Duodenal mucosa (tissue), 2 donors: Measurements from ENCODE around the gene CKB.
A peak's percentile ranks its signal among the peaks of the same experiment; 100 is the strongest.

Source experiments
- H3K27ac ChIP-seq: one replicate; pipeline ENCODE4 v1.7.0; 2013; ENCODE audit warnings: low read depth, low read length
- H3K27me3 ChIP-seq, 2 donors: one replicate each; pipeline ENCODE4 v1.7.0; 2013; ENCODE audit warnings: low read length in 2 of 2, control low read depth in 1 of 2; ENCODE audit not compliant: insufficient read depth in 2 of 2, control insufficient read depth in 1 of 2
- H3K36me3 ChIP-seq, 2 donors: one replicate each; pipeline ENCODE4 v1.7.0; 2013; ENCODE audit warnings: low read length in 2 of 2, control low read depth in 1 of 2; ENCODE audit not compliant: insufficient read depth in 2 of 2, control insufficient read depth in 1 of 2
- H3K4me1 ChIP-seq, 2 donors: one replicate each; pipeline ENCODE4 v1.7.0; 2013; ENCODE audit warnings: low read length in 2 of 2, control low read depth in 1 of 2; ENCODE audit not compliant: insufficient read depth in 2 of 2, control insufficient read depth in 1 of 2
- H3K4me3 ChIP-seq, 2 donors: one replicate each; pipeline ENCODE4 v1.7.0; 2013; ENCODE audit warnings: low read length in 2 of 2, low read depth in 1 of 2
- H3K9ac ChIP-seq, 2 donors: one replicate each; pipeline ENCODE4 v1.7.0; 2013; ENCODE audit warnings: low read length in 2 of 2, low read depth in 1 of 2
- H3K9me3 ChIP-seq, 2 donors: one replicate each; pipeline ENCODE4 v1.7.0; 2013; ENCODE audit warnings: low read length in 2 of 2, control low read depth in 1 of 2; ENCODE audit not compliant: control insufficient read depth in 1 of 2

CKB gene

DNA sequence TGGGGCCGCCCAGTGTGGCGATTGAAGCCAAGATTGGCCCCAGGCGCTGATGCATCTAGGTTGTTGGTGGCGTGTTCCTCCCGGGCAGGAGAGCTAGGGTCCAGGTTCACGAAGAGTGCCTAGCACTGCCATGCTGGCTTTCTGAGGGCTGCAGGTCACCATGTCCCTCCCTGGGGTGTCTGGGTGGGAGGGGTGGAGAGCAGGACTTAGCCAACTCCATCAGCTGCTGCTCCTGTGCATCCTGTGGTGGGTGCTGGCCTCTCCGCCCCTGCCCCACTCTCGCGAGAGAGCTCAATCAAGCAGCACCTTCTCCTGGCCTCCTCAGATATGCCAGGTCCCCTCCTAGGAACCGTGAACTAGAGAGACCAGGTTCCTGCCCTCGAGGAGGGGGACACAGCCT, 8.2 kb upstream of the CKB start:
- no peak overlapping the region for H3K27ac ChIP-seq
- H3K36me3 ChIP-seq, result peaks cover 0 to 18% of the 10 kb centered on the region in 2 donors
- no peaks in the 10 kb centered on the region for H3K9me3 ChIP-seq
- H3K4me1 ChIP-seq, result peaks cover 34 to 39% of the 10 kb centered on the region in 2 donors
- no peaks in the 10 kb centered on the region for H3K27me3 ChIP-seq
- no peak overlapping the region for H3K4me3 ChIP-seq
- no peak overlapping the region for H3K9ac ChIP-seq

DNA sequence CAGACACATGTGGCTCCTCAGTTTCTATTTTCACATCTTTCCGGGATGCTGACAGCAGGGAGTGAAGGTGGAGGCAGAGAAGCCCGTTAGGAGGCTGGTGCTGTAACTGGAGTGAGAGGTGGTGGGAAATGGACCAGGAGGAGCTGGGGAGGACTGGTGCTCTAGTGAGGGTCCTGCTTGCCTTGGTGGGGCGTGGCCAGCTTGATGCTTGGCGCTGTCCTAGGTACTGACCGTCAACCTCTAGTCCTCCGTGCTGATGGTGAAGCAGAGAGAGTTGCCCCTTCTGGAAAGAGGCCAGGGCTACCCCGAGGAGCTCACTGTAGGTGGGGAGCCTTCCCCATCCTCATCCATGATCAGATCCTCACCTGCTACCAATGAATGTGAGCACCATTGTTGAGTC, 7.8 kb upstream of the CKB start:
- H3K27me3 ChIP-seq, result no peaks in the 10 kb centered on the region
- H3K36me3 ChIP-seq, result peaks cover 0 to 18% of the 10 kb centered on the region in 2 donors
- peak overlapping the region in 1 of 2 donors; percentile 72 for H3K9ac ChIP-seq
- H3K27ac ChIP-seq, result no peak overlapping the region
- peak overlapping the region; percentile 93 to 96 for H3K4me3 ChIP-seq
- no peaks in the 10 kb centered on the region for H3K9me3 ChIP-seq
- peaks cover 35 to 39% of the 10 kb centered on the region in 2 donors for H3K4me1 ChIP-seq

DNA sequence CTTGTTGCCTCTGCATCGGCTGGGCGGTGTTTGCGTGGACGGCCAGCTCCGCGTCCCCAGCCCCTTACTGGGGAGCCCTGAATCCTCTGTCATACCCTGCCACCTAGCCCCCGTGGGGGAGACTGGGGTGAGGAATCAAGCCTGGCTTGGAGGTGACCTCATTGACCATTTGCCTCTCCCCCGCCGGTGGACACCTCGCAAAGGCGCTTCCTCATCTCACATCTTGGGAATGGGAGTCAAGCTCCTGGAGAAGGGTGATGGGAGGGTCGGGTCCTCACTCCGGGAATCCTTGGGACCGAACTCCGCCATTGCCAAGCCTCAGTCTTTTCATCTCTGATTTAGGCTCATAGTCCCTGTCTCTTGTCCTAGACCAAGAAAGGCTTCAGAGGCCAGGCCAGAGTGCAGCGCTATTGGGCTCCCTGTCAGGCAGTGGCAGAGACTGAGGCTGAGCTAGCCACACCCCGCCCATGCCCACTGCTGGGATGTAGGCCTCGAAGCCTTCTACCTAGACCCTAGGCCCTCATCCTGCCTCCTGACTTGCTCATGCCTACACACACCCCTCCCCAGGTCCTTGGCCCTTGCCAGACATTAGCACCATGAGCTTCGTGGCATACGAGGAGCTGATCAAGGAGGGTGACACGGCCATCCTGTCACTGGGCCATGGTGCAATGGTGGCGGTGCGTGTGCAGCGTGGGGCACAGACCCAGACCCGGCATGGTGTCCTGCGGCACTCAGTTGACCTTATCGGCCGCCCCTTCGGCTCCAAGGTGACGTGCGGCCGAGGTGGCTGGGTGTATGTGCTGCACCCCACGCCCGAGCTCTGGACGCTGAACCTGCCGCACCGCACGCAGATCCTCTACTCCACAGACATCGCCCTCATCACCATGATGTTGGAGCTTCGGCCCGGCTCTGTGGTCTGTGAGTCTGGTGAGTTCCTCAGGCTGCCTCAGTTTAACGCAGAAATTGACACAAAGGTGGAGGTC, 7.0 kb upstream of the CKB start:
- Histone ChIP-seq H3K27ac (no peak overlapping the region), H3K27me3 (no peaks in the 10 kb centered on the region), H3K36me3 (peaks cover 0 to 12% of the 10 kb centered on the region in 2 donors), H3K4me1 (peaks cover 39% of the 10 kb centered on the region in 2 donors), H3K9ac (peak overlapping the region; percentile 33 to 72), H3K9me3 (no peaks in the 10 kb centered on the region), H3K4me3 (peak overlapping the region; percentile 93 to 96)

DNA sequence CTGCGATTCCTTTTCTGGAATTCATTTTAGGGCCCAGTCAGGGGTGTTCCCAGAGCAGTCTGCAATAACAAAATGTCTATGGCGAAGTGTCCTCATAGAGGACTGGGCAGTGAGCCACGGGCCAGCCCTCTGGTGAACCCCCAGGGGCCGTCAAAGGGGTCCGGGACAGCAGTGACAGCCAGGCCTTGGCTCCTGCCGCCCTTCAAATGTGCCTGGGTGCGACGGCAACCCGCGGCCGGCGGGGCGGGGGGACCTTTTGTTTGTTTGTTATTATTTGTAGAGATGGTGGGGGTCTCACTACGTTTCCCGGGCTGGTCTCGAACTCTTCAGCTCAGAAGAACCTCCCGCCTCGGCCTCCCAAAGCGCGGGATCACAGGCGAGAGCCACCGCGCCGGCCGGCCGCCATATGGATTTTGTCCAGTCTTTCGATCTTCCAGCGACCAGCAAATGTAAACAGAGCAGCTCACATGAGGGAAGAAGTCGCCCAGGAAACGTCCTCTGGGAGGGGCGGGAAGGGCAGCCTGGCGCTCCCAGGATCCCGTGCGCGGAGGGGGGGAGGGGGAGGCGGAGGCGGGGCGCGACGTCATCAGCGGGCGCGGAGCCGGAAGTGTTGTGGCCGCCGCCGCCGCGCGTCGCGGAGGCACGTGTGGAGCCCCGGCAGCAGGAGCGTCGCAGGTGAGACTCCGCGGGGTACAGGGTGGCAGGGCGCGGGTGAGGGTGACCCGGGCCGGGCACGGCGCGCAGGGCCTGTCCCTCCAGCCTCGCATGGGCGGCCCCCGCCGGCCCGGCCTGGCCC, 6.2 kb upstream of the CKB start, which contains the start of gene TRMT61A:
TRMT61A (plus strand) TSS at position 610 of the 796 bp plus-strand sequence. CDS start 783 bp downstream, outside the sequence.
- Histone ChIP-seq H3K27me3 (no peaks in the 10 kb centered on the region), H3K4me1 (peaks cover 39% of the 10 kb centered on the region in 2 donors)

DNA sequence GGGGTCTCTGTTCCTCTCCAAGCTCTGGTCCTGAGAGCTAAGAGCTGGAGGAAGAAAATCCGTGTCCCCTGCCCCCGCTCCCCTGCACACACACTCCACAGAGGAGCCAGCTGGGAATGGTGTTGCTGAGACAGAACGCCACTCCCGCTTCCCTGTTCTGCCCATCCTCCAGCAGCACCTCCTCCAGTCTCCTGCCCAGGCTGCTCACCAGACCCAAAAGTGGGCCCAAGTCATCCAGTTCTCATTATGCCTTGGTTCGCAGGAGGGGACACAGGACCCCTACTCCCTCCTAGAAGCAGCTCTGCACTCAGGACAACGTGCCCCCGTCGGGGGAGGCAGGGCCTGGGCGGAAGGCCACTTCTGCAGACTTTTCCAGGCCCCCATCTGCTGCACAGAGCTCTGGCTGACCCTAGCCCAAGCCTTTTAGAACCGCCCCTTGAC, 5.5 kb upstream of the CKB start:
- peak overlapping the region; percentile 74 to 94 for H3K9ac ChIP-seq
- H3K27me3 ChIP-seq, result no peaks in the 10 kb centered on the region
- H3K9me3 ChIP-seq, result no peaks in the 10 kb centered on the region
- peaks cover 0 to 8% of the 10 kb centered on the region in 2 donors for H3K36me3 ChIP-seq
- H3K4me1 ChIP-seq, result peaks cover 39% of the 10 kb centered on the region in 2 donors
- H3K4me3 ChIP-seq, result peak overlapping the region; percentile 86 to 93
- H3K27ac ChIP-seq, result peak overlapping the region; percentile 79

More for the DNA sequence above, 6.2 kb upstream of the CKB start, which contains the start of gene TRMT61A:
- Histone ChIP-seq H3K9me3 (no peaks in the 10 kb centered on the region), H3K36me3 (peaks cover 0 to 12% of the 10 kb centered on the region in 2 donors), H3K27ac (peak within 1 kb of the TSS; percentile 79), H3K4me3 (peak within 1 kb of the TSS; percentile 93 to 96), H3K9ac (peak within 1 kb of the TSS; percentile 74 to 94)

DNA sequence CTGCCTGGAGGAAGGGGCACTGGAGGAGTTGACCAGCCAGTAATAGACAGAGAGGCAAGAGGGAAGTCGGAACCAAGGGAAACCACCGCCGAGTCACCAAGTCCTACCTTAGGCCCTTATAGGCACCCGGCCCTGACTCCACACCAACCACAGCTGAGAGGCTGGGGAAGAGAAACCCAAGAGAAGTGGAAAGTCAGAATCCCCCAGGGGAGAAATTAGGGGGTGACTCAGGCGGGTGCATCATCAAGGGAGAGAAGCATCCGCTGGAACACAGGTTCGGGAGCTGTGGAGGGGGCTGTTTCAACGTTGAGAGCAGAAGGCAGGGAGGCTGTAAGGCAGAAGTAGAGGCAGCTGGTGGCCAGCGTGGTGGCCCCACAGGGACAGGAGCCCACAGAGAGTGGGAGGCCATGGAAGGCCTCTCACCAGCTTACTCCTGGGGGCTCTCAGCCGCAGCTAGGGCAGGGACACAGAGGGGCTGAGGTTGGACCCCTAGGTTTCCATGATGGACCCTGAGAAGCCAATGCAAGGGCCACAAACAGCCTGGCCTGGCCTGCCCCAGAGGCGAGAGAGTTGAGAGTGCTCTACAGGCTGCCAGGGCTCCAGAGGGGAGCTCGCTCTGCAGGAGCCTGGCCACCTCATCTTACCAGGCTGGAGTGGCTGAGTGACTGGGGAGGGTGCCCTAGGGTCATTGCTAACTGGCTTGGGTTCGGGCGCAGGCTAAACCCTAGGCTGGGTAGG, 4.9 kb upstream of the CKB start:
- H3K36me3 ChIP-seq, result peaks cover 0 to 7% of the 10 kb centered on the region in 2 donors
- H3K27me3 ChIP-seq, result no peaks in the 10 kb centered on the region
- H3K4me1 ChIP-seq, result peaks cover 37 to 39% of the 10 kb centered on the region in 2 donors
- H3K4me3 ChIP-seq, result peak overlapping the region; percentile 86 to 93
- H3K9me3 ChIP-seq, result no peaks in the 10 kb centered on the region
- peak overlapping the region; percentile 74 to 94 for H3K9ac ChIP-seq
- no peak overlapping the region for H3K27ac ChIP-seq

DNA sequence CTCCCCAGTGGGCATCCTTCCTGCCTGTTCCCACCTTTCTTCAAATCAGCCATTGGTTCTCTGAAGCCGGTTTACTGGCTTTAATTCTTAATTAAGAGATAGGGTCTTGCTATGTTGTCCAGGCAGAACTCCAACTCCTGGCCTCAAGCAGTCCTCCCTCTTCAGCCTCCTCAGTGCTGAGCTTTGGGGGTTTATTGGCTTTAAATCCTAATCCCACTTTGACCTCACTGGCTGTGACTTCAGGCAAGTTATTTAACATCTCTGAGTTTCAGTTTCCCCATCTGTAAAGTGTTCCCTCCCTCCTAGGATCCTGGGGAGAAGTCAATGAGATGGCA, 4.3 kb upstream of the CKB start:
- no peaks in the 10 kb centered on the region for H3K27me3 ChIP-seq
- no peaks in the 10 kb centered on the region for H3K9me3 ChIP-seq
- no peak overlapping the region for H3K4me3 ChIP-seq
- peaks cover 32 to 39% of the 10 kb centered on the region in 2 donors for H3K4me1 ChIP-seq
- H3K9ac ChIP-seq, result no peak overlapping the region
- no peak overlapping the region for H3K27ac ChIP-seq
- H3K36me3 ChIP-seq, result peaks cover 0 to 4% of the 10 kb centered on the region in 2 donors

DNA sequence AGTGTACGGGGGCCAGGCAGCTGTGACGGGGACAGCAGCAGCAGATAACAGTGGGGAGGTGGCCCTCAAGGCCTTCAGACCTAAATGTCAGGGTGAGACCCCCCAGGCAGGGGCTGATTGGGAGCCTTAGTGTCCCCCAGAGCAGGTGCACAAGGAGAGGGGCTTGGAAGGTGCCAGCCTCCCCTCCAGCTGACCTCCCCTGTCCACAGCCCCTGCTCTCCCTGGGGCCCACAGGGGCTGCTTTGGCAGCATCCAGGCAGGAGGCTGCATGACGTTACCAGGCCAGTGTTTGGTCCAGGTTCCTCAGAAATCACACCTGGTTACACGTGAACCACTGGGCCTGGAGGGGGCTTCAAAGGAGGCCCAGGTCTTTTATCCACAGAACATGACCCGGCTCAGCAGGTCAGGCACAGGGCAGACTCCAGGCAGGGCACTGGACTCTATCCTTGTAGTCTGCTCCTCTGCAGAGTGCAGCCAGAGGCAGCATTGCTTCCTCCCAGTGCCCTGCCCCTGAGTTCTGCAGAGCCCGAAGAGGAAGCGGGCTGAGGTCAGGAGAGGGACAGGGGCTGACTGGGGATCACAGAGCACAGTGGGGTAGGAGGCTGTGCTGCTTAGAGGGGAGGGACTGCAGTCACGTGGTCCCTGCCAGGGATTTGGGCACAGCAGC, 3.8 kb upstream of the CKB start:
- Histone ChIP-seq H3K27ac (no peak overlapping the region), H3K36me3 (peaks cover 0 to 4% of the 10 kb centered on the region in 2 donors), H3K9me3 (no peaks in the 10 kb centered on the region), H3K9ac (no peak overlapping the region), H3K4me3 (no peak overlapping the region), H3K27me3 (no peaks in the 10 kb centered on the region), H3K4me1 (peaks cover 32 to 39% of the 10 kb centered on the region in 2 donors)
